HepG2 (cell line): ENCODE measurements around the gene CARMIL3. TPM values are rescaled to one million over a fixed set of nuclear protein-coding genes. Genes with fewer than 3 reads are reported as not detected.

Source experiments
- CAMTA2 ChIP-seq: sonication (generic); formaldehyde crosslinking; IDR thresholded peaks from 2 replicates; pipeline ENCODE4 v1.4.0; 2020; ENCODE audit warnings: mild to moderate bottlenecking, missing genetic modification reagents, borderline replicate concordance
- DNMT1 ChIP-seq: sonication (generic); formaldehyde crosslinking; IDR thresholded peaks from 2 replicates; pipeline ENCODE4 v1.5.1; 2020; ENCODE audit warnings: mild to moderate bottlenecking, missing genetic modification reagents
- E2F5 ChIP-seq: sonication (generic); formaldehyde crosslinking; conservative IDR thresholded peaks from 2 replicates; pipeline ENCODE4 v1.4.0; 2020; ENCODE audit warnings: missing genetic modification reagents
- FOXK1 ChIP-seq: sonication (generic); formaldehyde crosslinking; IDR thresholded peaks from 2 replicates; pipeline ENCODE4 v1.4.0; 2020; ENCODE audit warnings: low read depth, missing genetic modification reagents, borderline replicate concordance
- KDM4B ChIP-seq: sonication (generic); formaldehyde crosslinking; IDR thresholded peaks from 2 replicates; pipeline ENCODE4 v1.4.0; 2020; ENCODE audit warnings: missing genetic modification reagents
- MAFF ChIP-seq: IDR thresholded peaks from 2 replicates; pipeline ENCODE4 v1.6.1; 2011; ENCODE audit warnings: low read depth, low read length, improper control_type of control experiment
- POGZ ChIP-seq: sonication (generic); formaldehyde crosslinking; IDR thresholded peaks from 2 replicates; pipeline ENCODE4 v1.4.0; 2020; ENCODE audit warnings: mild to moderate bottlenecking, missing genetic modification reagents
- ZNF136 ChIP-seq: sonication (generic); formaldehyde crosslinking; IDR thresholded peaks from 2 replicates; pipeline ENCODE4 v1.8.1; 2022; ENCODE audit warnings: low read depth, mild to moderate bottlenecking, moderate library complexity, missing genetic modification reagents
- ZNF335 ChIP-seq: sonication (generic); formaldehyde crosslinking; IDR thresholded peaks from 2 replicates; pipeline ENCODE4 v1.4.0; 2020; ENCODE audit warnings: missing genetic modification reagents
- ZNF644 ChIP-seq: IDR thresholded peaks from 2 replicates; pipeline ENCODE4 v1.6.1; 2016; ENCODE audit warnings: low read depth
- polyA plus RNA-seq, 8 experiments: library from polyadenylated mRNA; depleted of rRNA in 3 of 8; stranded (reverse) in 7 of 8; unstranded in 1 of 8; fragments of >200 nt; fragmentation: Illumina TruSeq in 4 of 8; extraction: Trizol in 4 of 8; gene quantifications; 2 replicates each; pipeline versions ENCODE4 v1.2.1 to v1.2.3, GENCODE V29; 2011 to 2016; ENCODE audit warnings: low read depth in 4 of 8, missing spikeins in 1 of 8, mixed read lengths in 1 of 8; ENCODE audit not compliant: insufficient read depth in 1 of 8
- total RNA-seq, 5 experiments: library from RNA; depleted of rRNA; stranded (reverse); fragments of >200 nt; fragmentation: Illumina TruSeq; extraction: Trizol; gene quantifications; 2 replicates each; pipeline ENCODE4 v1.2.3, GENCODE V29; 2016; ENCODE audit warnings: low read depth in 1 of 5
- TF ChIP-seq, protein P1 (sequence below): sonication (generic); formaldehyde crosslinking; IDR thresholded peaks from 2 replicates; pipeline ENCODE4 v1.4.0; 2020; ENCODE audit warnings: missing genetic modification reagents, borderline replicate concordance
- TF ChIP-seq, protein P2 (sequence below): sonication (generic); formaldehyde crosslinking; IDR thresholded peaks from 2 replicates; pipeline ENCODE4 v1.4.0; 2020; ENCODE audit warnings: missing genetic modification reagents, borderline replicate concordance
- TF ChIP-seq, protein P3 (sequence below): sonication (generic); formaldehyde crosslinking; IDR thresholded peaks from 2 replicates; pipeline ENCODE4 v1.4.0; 2020; ENCODE audit warnings: mild to moderate bottlenecking, missing genetic modification reagents
- TF ChIP-seq, protein P4 (sequence below): sonication (generic); formaldehyde crosslinking; IDR thresholded peaks from 2 replicates; pipeline ENCODE4 v1.4.0; 2020; ENCODE audit warnings: low read depth, missing genetic modification reagents

The CARMIL3 gene
- total and polyA plus RNA-seq, 2 of the 13 experiments (the other 11 are each of a cell fraction or from before 2014, with no cell fraction given) = 0.27 to 0.55 TPM

- TF ChIP-seq, protein P1, sequence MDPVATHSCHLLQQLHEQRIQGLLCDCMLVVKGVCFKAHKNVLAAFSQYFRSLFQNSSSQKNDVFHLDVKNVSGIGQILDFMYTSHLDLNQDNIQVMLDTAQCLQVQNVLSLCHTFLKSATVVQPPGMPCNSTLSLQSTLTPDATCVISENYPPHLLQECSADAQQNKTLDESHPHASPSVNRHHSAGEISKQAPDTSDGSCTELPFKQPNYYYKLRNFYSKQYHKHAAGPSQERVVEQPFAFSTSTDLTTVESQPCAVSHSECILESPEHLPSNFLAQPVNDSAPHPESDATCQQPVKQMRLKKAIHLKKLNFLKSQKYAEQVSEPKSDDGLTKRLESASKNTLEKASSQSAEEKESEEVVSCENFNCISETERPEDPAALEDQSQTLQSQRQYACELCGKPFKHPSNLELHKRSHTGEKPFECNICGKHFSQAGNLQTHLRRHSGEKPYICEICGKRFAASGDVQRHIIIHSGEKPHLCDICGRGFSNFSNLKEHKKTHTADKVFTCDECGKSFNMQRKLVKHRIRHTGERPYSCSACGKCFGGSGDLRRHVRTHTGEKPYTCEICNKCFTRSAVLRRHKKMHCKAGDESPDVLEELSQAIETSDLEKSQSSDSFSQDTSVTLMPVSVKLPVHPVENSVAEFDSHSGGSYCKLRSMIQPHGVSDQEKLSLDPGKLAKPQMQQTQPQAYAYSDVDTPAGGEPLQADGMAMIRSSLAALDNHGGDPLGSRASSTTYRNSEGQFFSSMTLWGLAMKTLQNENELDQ = peak; percentile 69; the same call in 1 of the 2 replicates
- TF ChIP-seq KDM4B (CRISPR knock-in tag) = 0 out of 2 replicates have a peak, but pooled peaks have one; percentile 58
- TF ChIP-seq DNMT1 = no peak; the same call in 1 of the 2 replicates
- 0 out of 2 replicates have a peak, but pooled peaks have one; percentile 61 for TF ChIP-seq E2F5 (CRISPR knock-in tag)
- TF ChIP-seq ZNF644 = peak; percentile 72; the same call in 1 of the 2 replicates
- TF ChIP-seq ZNF136 (CRISPR knock-in tag) = no peak
- TF ChIP-seq CAMTA2 (CRISPR knock-in tag) = 0 out of 2 replicates have a peak, but pooled peaks have one; percentile 56
- TF ChIP-seq, protein P2, sequence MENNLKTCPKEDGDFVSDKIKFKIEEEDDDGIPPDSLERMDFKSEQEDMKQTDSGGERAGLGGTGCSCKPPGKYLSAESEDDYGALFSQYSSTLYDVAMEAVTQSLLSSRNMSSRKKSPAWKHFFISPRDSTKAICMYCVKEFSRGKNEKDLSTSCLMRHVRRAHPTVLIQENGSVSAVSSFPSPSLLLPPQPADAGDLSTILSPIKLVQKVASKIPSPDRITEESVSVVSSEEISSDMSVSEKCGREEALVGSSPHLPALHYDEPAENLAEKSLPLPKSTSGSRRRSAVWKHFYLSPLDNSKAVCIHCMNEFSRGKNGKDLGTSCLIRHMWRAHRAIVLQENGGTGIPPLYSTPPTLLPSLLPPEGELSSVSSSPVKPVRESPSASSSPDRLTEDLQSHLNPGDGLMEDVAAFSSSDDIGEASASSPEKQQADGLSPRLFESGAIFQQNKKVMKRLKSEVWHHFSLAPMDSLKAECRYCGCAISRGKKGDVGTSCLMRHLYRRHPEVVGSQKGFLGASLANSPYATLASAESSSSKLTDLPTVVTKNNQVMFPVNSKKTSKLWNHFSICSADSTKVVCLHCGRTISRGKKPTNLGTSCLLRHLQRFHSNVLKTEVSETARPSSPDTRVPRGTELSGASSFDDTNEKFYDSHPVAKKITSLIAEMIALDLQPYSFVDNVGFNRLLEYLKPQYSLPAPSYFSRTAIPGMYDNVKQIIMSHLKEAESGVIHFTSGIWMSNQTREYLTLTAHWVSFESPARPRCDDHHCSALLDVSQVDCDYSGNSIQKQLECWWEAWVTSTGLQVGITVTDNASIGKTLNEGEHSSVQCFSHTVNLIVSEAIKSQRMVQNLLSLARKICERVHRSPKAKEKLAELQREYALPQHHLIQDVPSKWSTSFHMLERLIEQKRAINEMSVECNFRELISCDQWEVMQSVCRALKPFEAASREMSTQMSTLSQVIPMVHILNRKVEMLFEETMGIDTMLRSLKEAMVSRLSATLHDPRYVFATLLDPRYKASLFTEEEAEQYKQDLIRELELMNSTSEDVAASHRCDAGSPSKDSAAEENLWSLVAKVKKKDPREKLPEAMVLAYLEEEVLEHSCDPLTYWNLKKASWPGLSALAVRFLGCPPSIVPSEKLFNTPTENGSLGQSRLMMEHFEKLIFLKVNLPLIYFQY (CRISPR knock-in tag) = peak; percentile 70; the same call in 1 of the 2 replicates
- TF ChIP-seq ZNF335 (CRISPR knock-in tag) = peak; percentile 90; the same call in 1 of the 2 replicates
- TF ChIP-seq, protein P3, sequence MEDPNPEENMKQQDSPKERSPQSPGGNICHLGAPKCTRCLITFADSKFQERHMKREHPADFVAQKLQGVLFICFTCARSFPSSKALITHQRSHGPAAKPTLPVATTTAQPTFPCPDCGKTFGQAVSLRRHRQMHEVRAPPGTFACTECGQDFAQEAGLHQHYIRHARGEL (CRISPR knock-in tag) = peak; percentile 28
- TF ChIP-seq, protein P4, sequence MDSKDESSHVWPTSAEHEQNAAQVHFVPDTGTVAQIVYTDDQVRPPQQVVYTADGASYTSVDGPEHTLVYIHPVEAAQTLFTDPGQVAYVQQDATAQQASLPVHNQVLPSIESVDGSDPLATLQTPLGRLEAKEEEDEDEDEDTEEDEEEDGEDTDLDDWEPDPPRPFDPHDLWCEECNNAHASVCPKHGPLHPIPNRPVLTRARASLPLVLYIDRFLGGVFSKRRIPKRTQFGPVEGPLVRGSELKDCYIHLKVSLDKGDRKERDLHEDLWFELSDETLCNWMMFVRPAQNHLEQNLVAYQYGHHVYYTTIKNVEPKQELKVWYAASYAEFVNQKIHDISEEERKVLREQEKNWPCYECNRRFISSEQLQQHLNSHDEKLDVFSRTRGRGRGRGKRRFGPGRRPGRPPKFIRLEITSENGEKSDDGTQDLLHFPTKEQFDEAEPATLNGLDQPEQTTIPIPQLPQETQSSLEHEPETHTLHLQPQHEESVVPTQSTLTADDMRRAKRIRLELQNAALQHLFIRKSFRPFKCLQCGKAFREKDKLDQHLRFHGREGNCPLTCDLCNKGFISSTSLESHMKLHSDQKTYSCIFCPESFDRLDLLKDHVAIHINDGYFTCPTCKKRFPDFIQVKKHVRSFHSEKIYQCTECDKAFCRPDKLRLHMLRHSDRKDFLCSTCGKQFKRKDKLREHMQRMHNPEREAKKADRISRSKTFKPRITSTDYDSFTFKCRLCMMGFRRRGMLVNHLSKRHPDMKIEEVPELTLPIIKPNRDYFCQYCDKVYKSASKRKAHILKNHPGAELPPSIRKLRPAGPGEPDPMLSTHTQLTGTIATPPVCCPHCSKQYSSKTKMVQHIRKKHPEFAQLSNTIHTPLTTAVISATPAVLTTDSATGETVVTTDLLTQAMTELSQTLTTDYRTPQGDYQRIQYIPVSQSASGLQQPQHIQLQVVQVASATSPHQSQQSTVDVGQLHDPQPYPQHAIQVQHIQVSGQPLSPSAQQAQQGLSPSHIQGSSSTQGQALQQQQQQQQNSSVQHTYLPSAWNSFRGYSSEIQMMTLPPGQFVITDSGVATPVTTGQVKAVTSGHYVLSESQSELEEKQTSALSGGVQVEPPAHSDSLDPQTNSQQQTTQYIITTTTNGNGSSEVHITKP (CRISPR knock-in tag) = peak; percentile 53; the same call in 1 of the 2 replicates
- TF ChIP-seq POGZ (CRISPR knock-in tag) = peak; percentile 96
- TF ChIP-seq FOXK1 (CRISPR knock-in tag) = peak; percentile 74; the same call in 1 of the 2 replicates
- no peak for TF ChIP-seq MAFF
Measured at GRCh38 chr14:24036169-24036962, 15.4 kb upstream of the CARMIL3 start (continued).
